ENCODE data around the gene MYLK3.

DNA sequence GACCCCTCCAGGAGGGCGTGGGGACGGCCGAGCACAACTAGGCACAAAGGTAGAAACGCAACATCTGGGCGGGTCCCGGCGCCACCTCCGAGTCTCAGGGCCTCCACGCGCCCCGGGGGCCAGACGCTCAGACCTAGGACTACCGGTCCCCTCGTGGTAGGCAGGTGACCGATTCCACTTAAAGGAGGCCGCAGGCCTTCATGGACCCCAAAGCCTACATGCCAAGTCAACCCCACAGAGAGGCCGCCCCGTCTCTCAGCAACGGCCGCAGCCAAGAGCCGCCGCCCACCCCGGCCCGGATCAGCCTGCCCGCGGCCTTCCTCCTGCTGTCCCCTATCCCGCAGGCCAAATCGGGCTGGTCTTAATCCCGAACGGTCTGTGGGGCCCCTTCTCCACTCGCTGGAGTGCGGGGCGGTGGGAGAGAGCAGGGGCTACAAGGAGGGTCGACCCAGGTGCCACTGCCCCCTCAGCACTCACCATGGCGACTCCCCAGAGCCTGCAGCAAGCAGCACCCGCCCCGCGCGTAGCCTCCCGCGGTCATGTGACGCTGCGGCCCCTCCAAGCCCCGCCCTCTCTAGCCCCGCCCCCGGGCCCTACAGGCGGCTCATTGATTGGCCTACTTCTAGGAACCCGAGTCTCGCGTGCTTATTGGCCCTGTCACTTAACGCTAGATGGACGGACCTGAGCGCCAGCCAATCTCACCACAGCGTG, 59.3 kb downstream of the MYLK3 start, which contains the start of gene VPS35:
- TF ChIP-seq, protein P1, sequence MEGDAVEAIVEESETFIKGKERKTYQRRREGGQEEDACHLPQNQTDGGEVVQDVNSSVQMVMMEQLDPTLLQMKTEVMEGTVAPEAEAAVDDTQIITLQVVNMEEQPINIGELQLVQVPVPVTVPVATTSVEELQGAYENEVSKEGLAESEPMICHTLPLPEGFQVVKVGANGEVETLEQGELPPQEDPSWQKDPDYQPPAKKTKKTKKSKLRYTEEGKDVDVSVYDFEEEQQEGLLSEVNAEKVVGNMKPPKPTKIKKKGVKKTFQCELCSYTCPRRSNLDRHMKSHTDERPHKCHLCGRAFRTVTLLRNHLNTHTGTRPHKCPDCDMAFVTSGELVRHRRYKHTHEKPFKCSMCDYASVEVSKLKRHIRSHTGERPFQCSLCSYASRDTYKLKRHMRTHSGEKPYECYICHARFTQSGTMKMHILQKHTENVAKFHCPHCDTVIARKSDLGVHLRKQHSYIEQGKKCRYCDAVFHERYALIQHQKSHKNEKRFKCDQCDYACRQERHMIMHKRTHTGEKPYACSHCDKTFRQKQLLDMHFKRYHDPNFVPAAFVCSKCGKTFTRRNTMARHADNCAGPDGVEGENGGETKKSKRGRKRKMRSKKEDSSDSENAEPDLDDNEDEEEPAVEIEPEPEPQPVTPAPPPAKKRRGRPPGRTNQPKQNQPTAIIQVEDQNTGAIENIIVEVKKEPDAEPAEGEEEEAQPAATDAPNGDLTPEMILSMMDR (IDR thresholded peaks at IDR 0.05), result no peak
- TF ChIP-seq POLR2A (IDR thresholded peaks at IDR 0.05; ENCODE audit: low read depth) (peak; percentile 67), EP300 (IDR thresholded peaks at IDR 0.05) (no peak)
